ENCODE measurements around the gene GNA15. TPM values are rescaled to one million over a fixed set of nuclear protein-coding genes. Genes with fewer than 3 reads are reported as not detected.

Gene GNA15
- total and polyA plus RNA-seq, 12 donors: 0.61 to 16.3 (median 6.8) TPM

Other genes starting within 250 kb of the GNA15 start
- gene ZNF57, start 235.1 kb upstream of the GNA15 start, total RNA-seq: 1 to 10 TPM; 2.6 to 5.7 (median 3.5) TPM
- gene ZNF57, start 235.1 kb upstream of the GNA15 start, polyA plus RNA-seq: 1 to 10 TPM; 2.7 to 3.9 (median 3.4) TPM
- 10 to 100 TPM in 1 of 9 donors, 1 to 10 TPM in 8; 1.1 to 10.6 (median 3.9) TPM for gene ZNF77, start 191.1 kb upstream of the GNA15 start, total RNA-seq
- gene ZNF77, start 191.1 kb upstream of the GNA15 start, polyA plus RNA-seq: 1 to 10 TPM; 2.9 to 3.2 (median 3.1) TPM
- gene TLE6, start 158.5 kb upstream of the GNA15 start, total RNA-seq: 1 to 10 TPM in 6 of 9 donors, under 1 TPM in 3; 0.48 to 3.2 (median 1.8) TPM
- gene TLE6, start 158.5 kb upstream of the GNA15 start, polyA plus RNA-seq: 10 to 100 TPM in 1 of 3 donors, 1 to 10 TPM in 2; 1.2 to 13.9 (median 6.3) TPM
- 100 to 1,000 TPM in 1 of 9 donors, 10 to 100 TPM in 7, 1 to 10 TPM in 1; 4.0 to 104 (median 55.6) TPM for gene TLE2, start 106.8 kb upstream of the GNA15 start, total RNA-seq
- 100 to 1,000 TPM in 1 of 3 donors, 10 to 100 TPM in 1, 1 to 10 TPM in 1; 8.4 to 106 (median 70.3) TPM for gene TLE2, start 106.8 kb upstream of the GNA15 start, polyA plus RNA-seq
- gene TLE5, start 73.5 kb upstream of the GNA15 start, total RNA-seq: 100 to 1,000 TPM; 167 to 968 (median 640) TPM
- gene TLE5, start 73.5 kb upstream of the GNA15 start, polyA plus RNA-seq: 1,000 to 10,000 TPM in 2 of 3 donors, 100 to 1,000 TPM in 1; 237 to 2,300 (median 1,557) TPM
- gene GNA11, start 41.7 kb upstream of the GNA15 start, total RNA-seq: 10 to 100 TPM; 11.5 to 84.3 (median 64.2) TPM
- gene GNA11, start 41.7 kb upstream of the GNA15 start, polyA plus RNA-seq: 10 to 100 TPM; 20.6 to 38.3 (median 35.6) TPM
- 1 to 10 TPM in 7 of 9 donors, under 1 TPM in 2; 0.78 to 5.5 (median 2.5) TPM for gene S1PR4, start 42.7 kb downstream of the GNA15 start, total RNA-seq
- gene S1PR4, start 42.7 kb downstream of the GNA15 start, polyA plus RNA-seq: 1 to 10 TPM in 2 of 3 donors, not detected in 1; 1.6 to 2.2 TPM
- 100 to 1,000 TPM in 4 of 9 donors, 10 to 100 TPM in 5; 51.5 to 193 (median 94.4) TPM for gene NCLN, start 49.9 kb downstream of the GNA15 start, total RNA-seq
- 100 to 1,000 TPM in 1 of 3 donors, 10 to 100 TPM in 2; 57.6 to 127 (median 93.6) TPM for gene NCLN, start 49.9 kb downstream of the GNA15 start, polyA plus RNA-seq
- 1 to 10 TPM in 1 of 9 donors, under 1 TPM in 4, not detected in 4; 0.08 to 1.6 (median 0.61) TPM for gene CELF5, start 88.6 kb downstream of the GNA15 start, total RNA-seq
- under 1 TPM; 0.40 to 0.60 (median 0.56) TPM for gene CELF5, start 88.6 kb downstream of the GNA15 start, polyA plus RNA-seq
- gene NFIC, start 230.6 kb downstream of the GNA15 start, total RNA-seq: 100 to 1,000 TPM in 8 of 9 donors, 1 to 10 TPM in 1; 3.5 to 329 (median 214) TPM
- 100 to 1,000 TPM in 1 of 3 donors, 10 to 100 TPM in 2; 34.9 to 154 (median 69.2) TPM for gene NFIC, start 230.6 kb downstream of the GNA15 start, polyA plus RNA-seq

Measured in adrenal gland (tissue), 12 donors.